IMR-90 (cell line): Measurements from ENCODE around the gene TAPBP. TPM values are rescaled to one million over a fixed set of nuclear protein-coding genes. Genes with fewer than 3 reads are reported as not detected.
"Not testable (repeated sequence)": the region's sequence is repeated elsewhere in the genome, so short reads cannot be mapped to it uniquely, and the experiment has no call there.

ENCODE experiments used
- ATAC-seq: fragments of 200-7000 bp; cut with Tn5 transposase; 2 replicates; pipeline ENCODE4 v1.9.1; 2020; ENCODE audit warnings: low read depth, mild to moderate bottlenecking, moderate library complexity
- BruUV-seq: library from RNA; stranded (reverse); fragments of 400-500 nt; replicated peaks from 2 replicates; lab custom pipeline; 2021; lab: Mats Ljungman, UMichigan
- CTCF ChIA-PET: fragments of 300-600 bp; formaldehyde crosslinking; extraction: SDS; loops from one replicate; lab custom pipeline; 2021; ENCODE audit warnings: antibody characterized with exemption; lab: Yijun Ruan, JAX
- POLR2A ChIA-PET: fragments of 300-600 bp; sonication (Branson Sonifier 250); formaldehyde crosslinking; loops from one replicate; lab custom pipeline; 2022; ENCODE audit warnings: antibody characterized with exemption; ENCODE audit not compliant: unreplicated experiment; lab: Charles Lee
- DNase-seq: peaks from one replicate; pipeline ENCODE4 v3.0.0; 2013
- H2AFZ ChIP-seq: replicated peaks from 2 replicates; pipeline ENCODE3; 2013; ENCODE audit warnings: low read length, mild to moderate bottlenecking; ENCODE audit not compliant: poor library complexity
- H2AK5ac ChIP-seq: 2 replicates; pipeline ENCODE4 v1.6.1; 2013; ENCODE audit warnings: low read depth, low read length, inconsistent platforms
- H2AK9ac ChIP-seq: replicated peaks from 2 replicates; pipeline ENCODE3; 2013; ENCODE audit warnings: mild to moderate bottlenecking, low read depth, low read length, moderate library complexity; ENCODE audit not compliant: poor library complexity
- H2BK120ac ChIP-seq: 2 replicates; pipeline ENCODE4 v1.6.1; 2013; ENCODE audit warnings: low read depth, low read length, inconsistent platforms
- H2BK15ac ChIP-seq: 3 replicates; pipeline ENCODE4 v1.6.1; 2013; ENCODE audit warnings: low read depth, low read length, inconsistent platforms
- H2BK20ac ChIP-seq: 2 replicates; pipeline ENCODE4 v1.6.1; 2013; ENCODE audit warnings: low read depth, mild to moderate bottlenecking, inconsistent platforms, low read length, moderate library complexity
- H2BK5ac ChIP-seq: 2 replicates; pipeline ENCODE4 v1.6.1; 2013; ENCODE audit warnings: mild to moderate bottlenecking, low read depth, low read length, inconsistent platforms; ENCODE audit not compliant: poor library complexity, severe bottlenecking
- H3K14ac ChIP-seq: replicated peaks from 2 replicates; pipeline ENCODE4 v1.6.1; 2013; ENCODE audit warnings: low read depth, low read length, inconsistent platforms
- H3K18ac ChIP-seq: 2 replicates; pipeline ENCODE4 v1.6.1; 2013; ENCODE audit warnings: low read depth, low read length, control low read depth
- H3K23ac ChIP-seq: 2 replicates; pipeline ENCODE4 v1.6.1; 2013; ENCODE audit warnings: low read depth, low read length, inconsistent platforms
- H3K27ac ChIP-seq: 2 replicates; pipeline ENCODE4 v1.5.1; 2013; ENCODE audit warnings: mild to moderate bottlenecking, control low read depth, low read length; ENCODE audit not compliant: insufficient read depth
- H3K27me3 ChIP-seq: 2 replicates; pipeline ENCODE4 v1.6.1; 2013; ENCODE audit warnings: low read length; ENCODE audit not compliant: control insufficient read depth, insufficient read depth
- H3K36me3 ChIP-seq: 2 replicates; pipeline ENCODE4 v1.6.1; 2013; ENCODE audit warnings: low read length, mixed read lengths; ENCODE audit not compliant: control insufficient read depth, insufficient read depth
- H3K4ac ChIP-seq: 2 replicates; pipeline ENCODE4 v1.6.1; 2013; ENCODE audit warnings: low read depth, low read length, inconsistent platforms
- H3K4me1 ChIP-seq: 2 replicates; pipeline ENCODE4 v1.6.1; 2013; ENCODE audit warnings: low read length, mixed read lengths; ENCODE audit not compliant: control insufficient read depth, insufficient read depth
- H3K4me2 ChIP-seq: 2 replicates; pipeline ENCODE4 v1.6.1; 2013; ENCODE audit warnings: low read depth, mild to moderate bottlenecking, control low read depth, low read length, moderate library complexity
- H3K4me3 ChIP-seq: 2 replicates; pipeline ENCODE4 v1.5.1; 2013; ENCODE audit warnings: low read depth, mild to moderate bottlenecking, control low read depth, low read length, moderate library complexity; ENCODE audit not compliant: insufficient read depth
- H3K56ac ChIP-seq: 2 replicates; pipeline ENCODE4 v1.6.1; 2013; ENCODE audit warnings: low read length, inconsistent platforms; ENCODE audit not compliant: insufficient read depth; ENCODE audit errors: extremely low read depth
- H3K79me1 ChIP-seq, 2 experiments: 2 replicates each; pipeline ENCODE4 v1.6.1; 2013; ENCODE audit warnings: low read length in 2 of 2, inconsistent platforms in 1 of 2, low read depth in 1 of 2
- H3K9ac ChIP-seq: 2 replicates; pipeline ENCODE4 v1.6.1; 2013; ENCODE audit warnings: low read depth, low read length, control low read depth
- H3K9me1 ChIP-seq: 2 replicates; pipeline ENCODE4 v1.6.1; 2013; ENCODE audit warnings: low read length, inconsistent platforms; ENCODE audit not compliant: insufficient read depth
- H3K9me3 ChIP-seq: 2 replicates; pipeline ENCODE4 v1.6.1; 2013; ENCODE audit warnings: low read length; ENCODE audit not compliant: control insufficient read depth, insufficient read depth
- H4K20me1 ChIP-seq: 2 replicates; pipeline ENCODE4 v1.6.1; 2013; ENCODE audit warnings: low read length, inconsistent platforms; ENCODE audit not compliant: insufficient read depth
- H4K5ac ChIP-seq: 2 replicates; pipeline ENCODE4 v1.6.1; 2013; ENCODE audit warnings: mild to moderate bottlenecking, low read depth, low read length, control low read depth
- H4K8ac ChIP-seq, 2 experiments: 2 replicates each; pipeline ENCODE4 v1.6.1; 2013; ENCODE audit warnings: low read depth in 2 of 2, low read length in 2 of 2, control low read depth in 1 of 2, inconsistent platforms in 1 of 2
- H4K91ac ChIP-seq: 2 replicates; pipeline ENCODE4 v1.6.1; 2013; ENCODE audit warnings: low read depth, low read length, inconsistent platforms; ENCODE audit not compliant: insufficient read depth
- FOS ChIP-seq: fragments of 150-350 bp; IDR thresholded peaks from 2 replicates; pipeline ENCODE4 v1.6.1; 2016; ENCODE audit warnings: low read depth, low read length
- MAFK ChIP-seq: IDR thresholded peaks from 2 replicates; pipeline ENCODE4 v1.6.1; 2012; ENCODE audit warnings: low read depth, low read length, improper control_type of control experiment
- MXI1 ChIP-seq: IDR thresholded peaks from 2 replicates; pipeline ENCODE4 v1.6.1; 2012; ENCODE audit warnings: low read depth, mild to moderate bottlenecking, low read length, moderate library complexity, borderline replicate concordance
- WGBS, 2 experiments: methylation state at CpG; one replicate each; pipeline versions ENCODE4 v1.1.5 to v1.1.7; 2013; ENCODE audit warnings: missing lambda C conversion rate in 2 of 2; ENCODE audit not compliant: insufficient read length in 1 of 2; ENCODE audit errors: extremely low coverage in 2 of 2; 5-methylcytosine and 5-hydroxymethylcytosine counted together
- dilution Hi-C: fragments of 300-500 bp; cut with HindIII; formaldehyde crosslinking; loops from one replicate; pipeline ENCODE4 v1.14.3; 2018; ENCODE audit warnings: low sequenced_read_pairs; ENCODE audit not compliant: unreplicated experiment
- in situ Hi-C: fragments of 300-500 bp; cut with MboI; formaldehyde crosslinking; loops from 3 replicates; pipeline ENCODE4 v1.14.3; 2019; ENCODE audit warnings: low sequenced_read_pairs, inconsistent platforms, mixed read lengths
- intact Hi-C: fragments of 100-400 bp; cut with micrococcal nuclease; formaldehyde crosslinking; loops from 2 replicates; pipeline ENCODE4 v1.10.0; 2022
- polyA plus RNA-seq, 3 experiments: library from polyadenylated mRNA; depleted of rRNA; stranded (reverse); fragments of >200 nt; gene quantifications; 2 replicates each; pipeline ENCODE4 v1.2.3, GENCODE V29; 2012; ENCODE audit warnings: low replicate concordance in 1 of 3
- total RNA-seq: library from RNA; depleted of rRNA; stranded (reverse); fragments of >200 nt; gene quantifications from 2 replicates; pipeline ENCODE4 v1.2.3, GENCODE V29; 2012
- TF ChIP-seq, protein P1 (sequence below): fragments of 150-350 bp; IDR thresholded peaks from 2 replicates; pipeline ENCODE4 v1.6.1; 2016; ENCODE audit warnings: low read depth, mild to moderate bottlenecking, low read length, moderate library complexity, borderline replicate concordance

Gene TAPBP
- total and polyA plus RNA-seq, 2 of the 4 experiments (the other 2 are of a cell fraction): 13.1 to 63.3 TPM

DNA sequence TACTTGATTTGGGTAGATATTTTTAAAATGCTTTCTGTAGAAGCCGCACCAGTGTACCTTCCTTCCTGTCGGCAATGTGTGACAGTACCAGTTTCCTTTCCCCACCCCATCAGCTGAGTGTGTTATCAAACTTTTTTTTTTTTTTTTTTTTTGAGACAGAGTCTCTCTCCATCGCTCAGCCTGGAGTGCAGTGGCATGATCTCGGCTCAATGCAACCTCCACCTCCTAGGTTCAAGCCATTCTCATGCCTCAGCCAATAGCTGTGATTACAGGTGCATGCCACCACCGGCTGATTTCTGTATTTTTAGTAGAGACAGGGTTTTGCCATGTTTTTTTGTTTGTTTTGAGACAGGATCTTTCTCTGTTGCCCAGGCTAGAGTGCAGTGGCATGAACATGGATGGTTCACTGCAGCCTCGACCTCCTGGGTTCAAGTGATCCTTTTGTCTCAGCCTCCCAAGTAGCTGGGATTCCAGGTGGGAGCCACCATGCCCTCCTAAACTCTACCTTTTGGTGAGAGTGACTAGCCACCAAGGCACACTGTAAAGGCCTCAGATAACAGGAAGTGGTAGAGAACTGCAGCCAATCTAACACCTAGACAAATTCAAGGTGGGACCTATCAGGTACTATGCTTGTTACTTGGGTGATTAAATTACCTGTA lies 30.2 kb upstream of the TAPBP start:
- dilution Hi-C loops (no loop called here), in situ Hi-C loops (no loop called here), intact Hi-C loops (no loop called here)
- no peaks in the 10 kb centered on the region for H3K9me1 ChIP-seq
- H3K27ac ChIP-seq: no peak overlapping the region
- no peak overlapping the region for H2BK120ac ChIP-seq
- H4K91ac ChIP-seq: no peak overlapping the region
- H3K23ac ChIP-seq: no peak overlapping the region
- no peak overlapping the region for H3K4me3 ChIP-seq
- H2AK9ac ChIP-seq: no peak overlapping the region
- H3K27me3 ChIP-seq: peaks cover 2% of the 10 kb centered on the region; the same call in 1 of the 2 replicates
- BruUV-seq: no TSS peak
- no peak for DNase-seq
- H3K9ac ChIP-seq: no peak overlapping the region
- ATAC-seq: no peak
- no peaks in the 10 kb centered on the region for H3K79me1 ChIP-seq
- TF ChIP-seq FOS: no peak
- no peak for TF ChIP-seq MAFK
- no peak for TF ChIP-seq MXI1
- TF ChIP-seq, protein P1, sequence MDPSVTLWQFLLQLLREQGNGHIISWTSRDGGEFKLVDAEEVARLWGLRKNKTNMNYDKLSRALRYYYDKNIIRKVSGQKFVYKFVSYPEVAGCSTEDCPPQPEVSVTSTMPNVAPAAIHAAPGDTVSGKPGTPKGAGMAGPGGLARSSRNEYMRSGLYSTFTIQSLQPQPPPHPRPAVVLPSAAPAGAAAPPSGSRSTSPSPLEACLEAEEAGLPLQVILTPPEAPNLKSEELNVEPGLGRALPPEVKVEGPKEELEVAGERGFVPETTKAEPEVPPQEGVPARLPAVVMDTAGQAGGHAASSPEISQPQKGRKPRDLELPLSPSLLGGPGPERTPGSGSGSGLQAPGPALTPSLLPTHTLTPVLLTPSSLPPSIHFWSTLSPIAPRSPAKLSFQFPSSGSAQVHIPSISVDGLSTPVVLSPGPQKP: no peak
- no peak overlapping the region for H4K5ac ChIP-seq
- no peak overlapping the region for H3K4ac ChIP-seq
- H2BK5ac ChIP-seq: no peak overlapping the region
- no peaks in the 10 kb centered on the region for H4K20me1 ChIP-seq
- WGBS, 2 experiments: no CpG with 5 or more reads among the region's 6 CpGs
- POLR2A ChIA-PET: no interaction called here
- H2AK5ac ChIP-seq: no peak overlapping the region
- H4K8ac ChIP-seq: no peak overlapping the region
- no peak overlapping the region for H2BK20ac ChIP-seq
- H2BK15ac ChIP-seq: no peak overlapping the region
- no peak overlapping the region for H3K18ac ChIP-seq
- no peak overlapping the region for H3K56ac ChIP-seq
- no peak overlapping the region for H2AFZ ChIP-seq
- H3K36me3 ChIP-seq: no peaks in the 10 kb centered on the region
- H3K9me3 ChIP-seq: no peaks in the 10 kb centered on the region
- CTCF ChIA-PET: interaction anchor here (0.6 kb wide), 1 partner anchor 17 kb away, joined by 7 read pairs; no protein-coding TSS in a partner anchor
- peaks cover 2% of the 10 kb centered on the region; the same call in 1 of the 2 replicates for H3K4me1 ChIP-seq
- no peak overlapping the region for H3K4me2 ChIP-seq
- H3K14ac ChIP-seq: no peak overlapping the region

DNA sequence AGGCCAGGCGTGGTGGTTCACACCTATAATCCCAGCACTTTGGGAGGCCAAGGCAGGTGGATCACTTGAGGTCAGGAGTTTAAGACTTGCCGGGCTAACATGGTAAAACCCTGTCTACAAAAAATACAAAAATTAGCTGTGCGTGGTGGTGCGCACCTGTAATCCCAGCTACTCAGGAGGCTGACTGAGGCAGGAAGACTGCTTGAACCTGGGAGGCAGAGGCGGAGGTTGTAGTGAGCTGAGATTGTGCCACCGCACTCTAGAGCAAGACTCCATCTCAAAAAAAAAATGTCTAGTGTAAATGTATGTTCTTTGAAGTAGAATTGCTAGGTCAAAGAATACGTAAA lies 29.7 kb upstream of the TAPBP start:
- not testable (repeated sequence) for H2AK9ac ChIP-seq, H2BK120ac ChIP-seq, H3K4me1 ChIP-seq

More for the DNA sequence above, 29.7 kb upstream of the TAPBP start:
- H3K4me2 ChIP-seq, H4K20me1 ChIP-seq, H2BK20ac ChIP-seq, H3K9ac ChIP-seq, H3K36me3 ChIP-seq, H4K5ac ChIP-seq, H2AFZ ChIP-seq, H3K56ac ChIP-seq, DNase-seq, H3K27me3 ChIP-seq, H4K91ac ChIP-seq, H3K4ac ChIP-seq, H3K23ac ChIP-seq, H3K9me1 ChIP-seq, H2BK5ac ChIP-seq, H3K27ac ChIP-seq, H4K8ac ChIP-seq, CTCF ChIA-PET, BruUV-seq, POLR2A ChIA-PET, H2BK15ac ChIP-seq, H3K9me3 ChIP-seq, H2AK5ac ChIP-seq, H3K4me3 ChIP-seq, in situ Hi-C loops, H3K79me1 ChIP-seq, ATAC-seq, H3K18ac ChIP-seq, intact Hi-C loops, dilution Hi-C loops, H3K14ac ChIP-seq: not testable (repeated sequence)
- WGBS, 2 experiments: no CpG with 5 or more reads among the region's 7 CpGs
